ENCODE measurements around the gene UNC119. TPM values are rescaled to one million over a fixed set of nuclear protein-coding genes. Genes with fewer than 3 reads are reported as not detected.
A peak's percentile ranks its signal among the peaks of the same experiment; 100 is the strongest.

The UNC119 gene
- total RNA-seq: 124 and 125 TPM in 2 replicates
- 73.3 and 101 TPM in 2 replicates for polyA plus RNA-seq

DNA sequence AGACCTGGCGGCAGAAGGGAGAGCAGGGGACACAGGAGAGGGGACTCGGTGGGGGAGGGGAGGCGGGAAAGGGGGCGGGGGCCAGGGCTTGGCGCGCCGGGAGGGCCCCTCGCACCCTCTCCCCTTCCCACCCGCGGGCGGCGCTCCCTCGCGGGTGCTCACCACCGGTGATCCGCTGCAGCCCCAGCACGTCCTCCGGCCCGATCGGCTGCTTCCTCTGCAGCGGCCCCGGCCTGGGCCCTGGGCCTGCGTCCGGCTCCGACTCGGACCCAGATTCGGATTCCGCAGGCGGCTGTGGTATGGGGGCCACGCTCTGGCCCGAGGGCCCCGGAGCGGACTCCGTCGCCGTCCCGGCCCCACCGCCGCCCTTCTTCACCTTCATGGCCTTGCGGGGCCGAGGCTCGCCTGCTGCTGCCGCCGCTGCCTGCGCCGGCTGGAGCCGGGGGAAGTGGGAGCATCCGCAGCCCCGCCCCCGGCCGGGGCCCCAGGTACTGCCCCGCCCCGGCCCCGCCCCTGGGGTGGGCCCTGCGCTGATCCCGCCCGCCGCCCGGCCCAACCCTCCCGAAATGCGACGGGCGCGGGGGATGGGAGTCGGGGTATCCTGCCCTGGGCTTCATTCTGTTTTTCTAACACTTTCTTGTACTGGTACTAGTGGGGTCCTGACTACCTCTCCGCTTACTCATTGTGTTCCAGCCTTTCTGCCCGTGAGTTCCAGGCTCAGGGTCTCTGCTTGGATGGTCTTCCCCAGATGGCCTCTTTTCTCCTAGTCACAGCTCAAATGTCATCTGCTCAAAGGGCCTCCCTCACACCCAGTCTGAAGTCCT is at the start of gene UNC119:
UNC119 (minus strand) TSS at position 449 of the 824 bp plus-strand sequence; CDS start at position 382, 67 bp downstream.
- no peaks in the 10 kb centered on the region for H3K9me3 ChIP-seq (ENCODE audit: low read depth)
- H3K27ac ChIP-seq: peak within 1 kb of the TSS; percentile 45
- peak; percentile 73 to 92 for DNase-seq (ENCODE audit: low read depth in 1 of 2, low spot score in 1 of 2)
- peaks cover 4% of the 10 kb centered on the region for H3K4me1 ChIP-seq (ENCODE audit: low read depth)
- TF ChIP-seq, protein P1, sequence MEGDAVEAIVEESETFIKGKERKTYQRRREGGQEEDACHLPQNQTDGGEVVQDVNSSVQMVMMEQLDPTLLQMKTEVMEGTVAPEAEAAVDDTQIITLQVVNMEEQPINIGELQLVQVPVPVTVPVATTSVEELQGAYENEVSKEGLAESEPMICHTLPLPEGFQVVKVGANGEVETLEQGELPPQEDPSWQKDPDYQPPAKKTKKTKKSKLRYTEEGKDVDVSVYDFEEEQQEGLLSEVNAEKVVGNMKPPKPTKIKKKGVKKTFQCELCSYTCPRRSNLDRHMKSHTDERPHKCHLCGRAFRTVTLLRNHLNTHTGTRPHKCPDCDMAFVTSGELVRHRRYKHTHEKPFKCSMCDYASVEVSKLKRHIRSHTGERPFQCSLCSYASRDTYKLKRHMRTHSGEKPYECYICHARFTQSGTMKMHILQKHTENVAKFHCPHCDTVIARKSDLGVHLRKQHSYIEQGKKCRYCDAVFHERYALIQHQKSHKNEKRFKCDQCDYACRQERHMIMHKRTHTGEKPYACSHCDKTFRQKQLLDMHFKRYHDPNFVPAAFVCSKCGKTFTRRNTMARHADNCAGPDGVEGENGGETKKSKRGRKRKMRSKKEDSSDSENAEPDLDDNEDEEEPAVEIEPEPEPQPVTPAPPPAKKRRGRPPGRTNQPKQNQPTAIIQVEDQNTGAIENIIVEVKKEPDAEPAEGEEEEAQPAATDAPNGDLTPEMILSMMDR (IDR thresholded peaks at IDR 0.05; ENCODE audit: low read depth, low read length): no peak
- H3K36me3 ChIP-seq: peaks cover 24% of the 10 kb centered on the region
- H3K4me3 ChIP-seq: peak within 1 kb of the TSS; percentile 71
- no peaks in the 10 kb centered on the region for H3K27me3 ChIP-seq

DNA sequence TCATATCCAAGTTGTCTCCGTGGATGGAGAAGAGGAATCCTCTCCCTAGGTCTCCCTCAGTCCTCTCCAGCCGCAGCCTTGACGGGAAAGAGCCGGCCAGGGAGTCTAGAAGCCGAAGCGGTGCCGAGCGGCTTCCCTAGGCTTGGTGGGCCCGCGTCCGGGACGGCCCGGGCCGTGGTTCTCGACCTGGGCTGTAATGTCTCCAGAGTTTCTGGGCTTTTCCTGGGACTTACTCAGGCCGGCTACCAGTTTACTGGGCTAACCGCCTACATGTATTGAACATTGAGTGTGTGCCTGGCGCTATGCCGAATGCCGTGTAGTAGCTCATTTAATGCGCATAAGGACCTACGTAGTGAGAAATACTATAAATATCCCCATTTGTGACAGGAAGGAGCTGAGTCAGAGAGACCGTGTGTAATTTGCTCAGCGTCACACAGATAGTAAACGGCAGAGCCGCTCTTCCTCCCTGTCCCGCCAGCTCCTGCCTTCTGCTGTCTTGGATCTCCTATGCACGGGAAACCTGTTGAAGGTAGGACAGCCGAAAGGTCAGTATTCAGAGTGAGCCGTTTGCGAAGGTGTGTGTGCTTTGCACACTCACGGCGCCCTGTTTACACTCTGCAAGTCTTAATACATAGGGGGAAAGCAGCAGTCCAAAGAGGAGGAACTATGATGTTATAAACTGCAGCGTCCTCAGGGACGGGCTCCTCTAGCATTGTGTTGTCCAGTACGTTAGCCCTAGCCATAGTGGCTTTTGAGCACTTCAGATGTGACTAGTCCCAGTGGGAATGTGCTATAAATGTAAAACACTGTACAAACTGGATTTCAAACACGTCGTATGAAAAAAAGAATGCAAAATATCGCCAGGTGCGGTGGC is 47.1 kb upstream of the UNC119 start:
- no peaks in the 10 kb centered on the region for H3K4me1 ChIP-seq (ENCODE audit: low read depth)
- peak overlapping the region; percentile 27 for H3K27ac ChIP-seq
- peak overlapping the region; percentile 46 for H3K4me3 ChIP-seq
- TF ChIP-seq, protein P1 (IDR thresholded peaks at IDR 0.05; ENCODE audit: low read depth, low read length): no peak
- DNase-seq (ENCODE audit: low read depth in 1 of 2, low spot score in 1 of 2): peak in 1 of 2 donors; percentile 84
- no peaks in the 10 kb centered on the region for H3K36me3 ChIP-seq
- no peaks in the 10 kb centered on the region for H3K27me3 ChIP-seq
- no peaks in the 10 kb centered on the region for H3K9me3 ChIP-seq (ENCODE audit: low read depth)

DNA sequence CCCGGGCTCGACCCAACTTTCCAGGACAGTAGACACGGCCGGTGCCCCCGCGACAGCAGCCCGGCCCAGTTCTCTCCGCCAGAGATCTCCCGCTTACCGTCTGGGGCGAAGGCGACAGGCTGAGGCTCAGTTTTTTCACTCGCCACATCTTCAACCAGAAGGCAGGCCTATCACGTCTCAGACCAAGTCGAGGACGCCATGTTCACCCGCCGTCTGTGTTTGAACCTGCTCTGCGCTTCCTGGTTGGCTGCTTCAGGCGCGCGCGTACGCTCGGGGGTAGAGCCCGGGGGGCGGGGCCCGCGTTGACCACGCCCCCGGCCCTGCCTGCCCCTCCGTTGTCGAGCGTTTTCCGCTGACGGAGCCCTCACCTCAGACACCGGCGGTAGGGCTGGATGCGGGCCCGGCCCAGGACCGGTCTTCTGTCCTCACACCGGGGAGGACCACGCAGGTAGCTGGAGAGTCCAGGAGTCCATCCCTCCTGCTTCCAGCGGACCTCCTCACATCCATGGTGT is 46.4 kb upstream of the UNC119 start, which contains the start of gene SPAG5:
SPAG5 (minus strand) TSS at position 227 of the 512 bp plus-strand sequence; CDS start at position 148, 79 bp downstream.
- no peaks in the 10 kb centered on the region for H3K9me3 ChIP-seq (ENCODE audit: low read depth)
- no peaks in the 10 kb centered on the region for H3K36me3 ChIP-seq
- H3K27ac ChIP-seq: peak within 1 kb of the TSS; percentile 27
- H3K4me3 ChIP-seq: peak within 1 kb of the TSS; percentile 46
- H3K4me1 ChIP-seq (ENCODE audit: low read depth): no peaks in the 10 kb centered on the region
- TF ChIP-seq, protein P1 (IDR thresholded peaks at IDR 0.05; ENCODE audit: low read depth, low read length): no peak
- H3K27me3 ChIP-seq: no peaks in the 10 kb centered on the region
- peak; percentile 93 to 96 for DNase-seq (ENCODE audit: low read depth in 1 of 2, low spot score in 1 of 2)

DNA sequence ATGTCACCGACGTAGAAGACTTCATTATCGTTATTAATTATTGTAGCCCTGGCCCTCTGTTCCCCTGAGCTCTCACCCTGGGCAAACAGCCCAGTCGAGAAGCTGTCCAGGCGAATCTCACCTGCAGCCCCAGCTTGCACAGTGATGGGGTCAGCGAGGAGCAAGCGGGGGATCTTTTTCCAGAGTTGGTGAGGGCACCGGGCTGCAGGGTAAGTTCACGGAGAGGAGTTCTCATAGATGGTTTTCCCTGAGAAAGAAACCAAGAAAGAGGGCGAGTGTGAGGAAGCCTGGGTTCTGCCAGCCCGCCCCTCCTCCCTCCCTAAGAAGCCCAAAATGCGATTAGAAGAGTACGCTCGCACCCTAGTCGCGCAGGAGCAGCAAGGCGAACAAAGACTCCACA is 46.0 kb upstream of the UNC119 start:
- H3K27ac ChIP-seq: no peak overlapping the region
- TF ChIP-seq, protein P1 (IDR thresholded peaks at IDR 0.05; ENCODE audit: low read depth, low read length): no peak
- H3K9me3 ChIP-seq (ENCODE audit: low read depth): no peaks in the 10 kb centered on the region
- no peaks in the 10 kb centered on the region for H3K27me3 ChIP-seq
- H3K4me3 ChIP-seq: peak overlapping the region; percentile 46
- H3K36me3 ChIP-seq: no peaks in the 10 kb centered on the region
- no peak for DNase-seq (ENCODE audit: low read depth in 1 of 2, low spot score in 1 of 2)
- no peaks in the 10 kb centered on the region for H3K4me1 ChIP-seq (ENCODE audit: low read depth)
